WTC11 (cell line): Measurements from ENCODE around the gene MYCBP2. TPM values are rescaled to one million over a fixed set of nuclear protein-coding genes. Genes with fewer than 3 reads are reported as not detected.
"Not testable (repeated sequence)": the region's sequence is repeated elsewhere in the genome, so short reads cannot be mapped to it uniquely, and the experiment has no call there.

Experiments used
- ATAC-seq: fragments of 200-7000 bp; cut with Tn5 transposase; 2 replicates; pipeline ENCODE4 v1.10.0; 2021; ENCODE audit warnings: mild to moderate bottlenecking, moderate library complexity
- CTCF ChIA-PET: fragments of 300-600 bp; sonication (Branson Sonifier 250); formaldehyde crosslinking; loops from one replicate; lab custom pipeline; 2021; ENCODE audit warnings: antibody characterized with exemption; lab: Charles Lee
- POLR2A ChIA-PET: fragments of 350-600 bp; sonication (Branson Sonifier 250); formaldehyde crosslinking; loops from one replicate; lab custom pipeline; 2021; ENCODE audit warnings: antibody characterized with exemption; lab: Charles Lee
- DNase-seq: peaks from one replicate; pipeline ENCODE4 v3.0.0; 2021; ENCODE audit warnings: low spot score
- H3K27ac Mint-ChIP-seq: 2 replicates; pipeline ENCODE4 v1.8.0; 2021; ENCODE audit warnings: mixed read lengths
- H3K27me3 Mint-ChIP-seq: 2 replicates; pipeline ENCODE4 v1.8.0; 2021; ENCODE audit warnings: low read depth, mild to moderate bottlenecking, moderate library complexity, mixed read lengths
- H3K36me3 Mint-ChIP-seq: 2 replicates; pipeline ENCODE4 v1.8.0; 2021; ENCODE audit warnings: mixed read lengths
- H3K4me1 Mint-ChIP-seq: 2 replicates; pipeline ENCODE4 v1.8.0; 2022; ENCODE audit warnings: mixed read lengths
- H3K4me3 Mint-ChIP-seq: 2 replicates; pipeline ENCODE4 v1.8.0; 2021; ENCODE audit warnings: mild to moderate bottlenecking, moderate library complexity, mixed read lengths
- H3K9me3 Mint-ChIP-seq: 2 replicates; pipeline ENCODE4 v1.8.0; 2021; ENCODE audit warnings: mixed read lengths
- ATF1 ChIP-seq: sonication (generic); formaldehyde crosslinking; IDR thresholded peaks from 2 replicates; pipeline ENCODE4 v1.8.1; 2023; ENCODE audit warnings: mild to moderate bottlenecking, moderate library complexity, missing genetic modification reagents
- E2F1 ChIP-seq: sonication (generic); formaldehyde crosslinking; IDR thresholded peaks from 2 replicates; pipeline ENCODE4 v1.8.0; 2022; ENCODE audit warnings: mild to moderate bottlenecking, missing genetic modification reagents
- EMX1 ChIP-seq: fragments of 250-450 bp; sonication (Bioruptor Pico); IDR thresholded peaks from 2 replicates; pipeline ENCODE4 v1.8.0; 2021; ENCODE audit warnings: mild to moderate bottlenecking
- FOXJ3 ChIP-seq: sonication (generic); formaldehyde crosslinking; IDR thresholded peaks from 2 replicates; pipeline ENCODE4 v1.9.0; 2021; ENCODE audit warnings: missing genetic modification reagents, mild to moderate bottlenecking, borderline replicate concordance
- HMGXB4 ChIP-seq: sonication (generic); formaldehyde crosslinking; IDR thresholded peaks from 2 replicates; pipeline ENCODE4 v1.8.1; 2023; ENCODE audit warnings: mild to moderate bottlenecking, moderate library complexity, missing genetic modification reagents
- IRF2 ChIP-seq: sonication (generic); formaldehyde crosslinking; IDR thresholded peaks from 2 replicates; pipeline ENCODE4 v1.8.0; 2022; ENCODE audit warnings: low read depth, missing genetic modification reagents, borderline replicate concordance
- JAZF1 ChIP-seq: fragments of 250-450 bp; sonication (Bioruptor Pico); IDR thresholded peaks from 2 replicates; pipeline ENCODE4 v1.9.0; 2021; ENCODE audit warnings: moderate library complexity, mild to moderate bottlenecking, inconsistent platforms
- KAT7 ChIP-seq: sonication (generic); formaldehyde crosslinking; IDR thresholded peaks from 2 replicates; pipeline ENCODE4 v1.8.1; 2023; ENCODE audit warnings: missing genetic modification reagents, mild to moderate bottlenecking, borderline replicate concordance
- MXD4 ChIP-seq: fragments of 250-450 bp; sonication (Bioruptor Pico); IDR thresholded peaks from 2 replicates; pipeline ENCODE4 v1.8.0; 2021; ENCODE audit warnings: mild to moderate bottlenecking, moderate library complexity, borderline replicate concordance
- NR1H2 ChIP-seq: sonication (generic); formaldehyde crosslinking; IDR thresholded peaks from 2 replicates; pipeline ENCODE4 v1.9.0; 2021; ENCODE audit warnings: mild to moderate bottlenecking, moderate library complexity, missing genetic modification reagents
- NR2C2 ChIP-seq: sonication (generic); formaldehyde crosslinking; IDR thresholded peaks from 2 replicates; pipeline ENCODE4 v1.8.0; 2022; ENCODE audit warnings: mild to moderate bottlenecking, missing genetic modification reagents
- OVOL2 ChIP-seq: fragments of 250-450 bp; sonication (Bioruptor Pico); IDR thresholded peaks from 2 replicates; pipeline ENCODE4 v1.9.0; 2021; ENCODE audit warnings: mild to moderate bottlenecking, borderline replicate concordance
- PRRX2 ChIP-seq: fragments of 250-450 bp; sonication (Bioruptor Pico); IDR thresholded peaks from 2 replicates; pipeline ENCODE4 v1.8.0; 2021; ENCODE audit warnings: mild to moderate bottlenecking
- SMAD3 ChIP-seq: sonication (generic); formaldehyde crosslinking; IDR thresholded peaks from 2 replicates; pipeline ENCODE4 v1.8.0; 2022; ENCODE audit warnings: missing genetic modification reagents, mild to moderate bottlenecking, borderline replicate concordance
- SMAD4 ChIP-seq: sonication (generic); formaldehyde crosslinking; IDR thresholded peaks from 2 replicates; pipeline ENCODE4 v1.8.0; 2022; ENCODE audit warnings: mild to moderate bottlenecking, missing genetic modification reagents
- SOX15 ChIP-seq: fragments of 250-450 bp; sonication (Bioruptor Pico); IDR thresholded peaks from 2 replicates; pipeline ENCODE4 v1.9.0; 2021; ENCODE audit warnings: mild to moderate bottlenecking
- SP1 ChIP-seq: sonication (generic); formaldehyde crosslinking; conservative IDR thresholded peaks from 2 replicates; pipeline ENCODE4 v1.8.1; 2022; ENCODE audit warnings: missing genetic modification reagents
- TCF7 ChIP-seq: sonication (generic); formaldehyde crosslinking; IDR thresholded peaks from 2 replicates; pipeline ENCODE4 v1.8.0; 2022; ENCODE audit warnings: mild to moderate bottlenecking, low read depth, missing genetic modification reagents, moderate library complexity
- TP53 ChIP-seq: sonication (generic); formaldehyde crosslinking; IDR thresholded peaks from 2 replicates; pipeline ENCODE4 v1.8.1; 2023; ENCODE audit warnings: mild to moderate bottlenecking, missing genetic modification reagents
- ZNF121 ChIP-seq: sonication (generic); formaldehyde crosslinking; IDR thresholded peaks from 2 replicates; pipeline ENCODE4 v1.8.0; 2023; ENCODE audit warnings: missing genetic modification reagents
- ZNF232 ChIP-seq: sonication (generic); formaldehyde crosslinking; IDR thresholded peaks from 2 replicates; pipeline ENCODE4 v1.8.0; 2022; ENCODE audit warnings: mild to moderate bottlenecking, missing genetic modification reagents
- ZNF263 ChIP-seq: sonication (generic); formaldehyde crosslinking; IDR thresholded peaks from 2 replicates; pipeline ENCODE4 v1.8.1; 2022; ENCODE audit warnings: low read depth, mild to moderate bottlenecking, moderate library complexity, missing genetic modification reagents
- ZNF396 ChIP-seq: fragments of 250-450 bp; sonication (Bioruptor Pico); IDR thresholded peaks from 2 replicates; pipeline ENCODE4 v1.8.0; 2021; ENCODE audit warnings: mild to moderate bottlenecking, moderate library complexity, borderline replicate concordance
- total RNA-seq: library from RNA; stranded (reverse); gene quantifications from 3 replicates; pipeline ENCODE4 v1.2.3, GENCODE V29; 2021
- TF ChIP-seq, protein P1 (sequence below): sonication (generic); formaldehyde crosslinking; IDR thresholded peaks from 2 replicates; pipeline ENCODE4 v1.8.1; 2022; ENCODE audit warnings: missing genetic modification reagents, borderline replicate concordance
- TF ChIP-seq, protein P2 (sequence below): fragments of 250-450 bp; sonication (Bioruptor Pico); IDR thresholded peaks from 2 replicates; pipeline ENCODE4 v1.9.0; 2021; ENCODE audit warnings: mild to moderate bottlenecking, borderline replicate concordance

The MYCBP2 gene
- total RNA-seq, 1 experiment from 2014 or later, result 54.3 TPM

DNA sequence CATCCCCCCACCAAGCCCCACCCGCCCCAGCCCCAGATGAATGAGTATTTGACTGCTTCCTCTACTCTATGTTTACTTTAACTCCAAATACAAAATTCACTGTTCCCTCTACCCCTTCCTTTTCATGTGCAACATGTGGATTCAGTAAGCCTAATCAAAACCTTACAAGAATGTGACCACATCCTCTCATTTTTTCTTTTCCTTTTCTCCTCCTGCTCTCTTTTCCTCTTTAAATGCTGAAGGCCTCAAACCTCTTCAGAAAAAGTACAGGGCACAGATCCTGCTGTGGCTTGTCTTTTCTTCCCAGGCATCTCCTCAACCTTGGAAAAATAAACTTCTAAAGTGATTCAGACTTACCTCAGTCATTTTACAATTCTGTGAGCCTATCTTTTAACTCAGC lies 119.0 kb downstream of the MYCBP2 start (continued):
- TF ChIP-seq, protein P1, sequence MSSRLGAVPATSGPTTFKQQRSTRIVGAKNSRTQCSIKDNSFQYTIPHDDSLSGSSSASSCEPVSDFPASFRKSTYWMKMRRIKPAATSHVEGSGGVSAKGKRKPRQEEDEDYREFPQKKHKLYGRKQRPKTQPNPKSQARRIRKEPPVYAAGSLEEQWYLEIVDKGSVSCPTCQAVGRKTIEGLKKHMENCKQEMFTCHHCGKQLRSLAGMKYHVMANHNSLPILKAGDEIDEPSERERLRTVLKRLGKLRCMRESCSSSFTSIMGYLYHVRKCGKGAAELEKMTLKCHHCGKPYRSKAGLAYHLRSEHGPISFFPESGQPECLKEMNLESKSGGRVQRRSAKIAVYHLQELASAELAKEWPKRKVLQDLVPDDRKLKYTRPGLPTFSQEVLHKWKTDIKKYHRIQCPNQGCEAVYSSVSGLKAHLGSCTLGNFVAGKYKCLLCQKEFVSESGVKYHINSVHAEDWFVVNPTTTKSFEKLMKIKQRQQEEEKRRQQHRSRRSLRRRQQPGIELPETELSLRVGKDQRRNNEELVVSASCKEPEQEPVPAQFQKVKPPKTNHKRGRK (CRISPR knock-in tag), result no peak
- TF ChIP-seq SMAD4 (CRISPR knock-in tag) (no peak), KAT7 (CRISPR knock-in tag) (no peak), SOX15 (CRISPR knock-in tag) (no peak), TCF7 (CRISPR knock-in tag) (no peak), SP1 (CRISPR knock-in tag) (no peak), ATF1 (no peak)
- TF ChIP-seq, protein P2, sequence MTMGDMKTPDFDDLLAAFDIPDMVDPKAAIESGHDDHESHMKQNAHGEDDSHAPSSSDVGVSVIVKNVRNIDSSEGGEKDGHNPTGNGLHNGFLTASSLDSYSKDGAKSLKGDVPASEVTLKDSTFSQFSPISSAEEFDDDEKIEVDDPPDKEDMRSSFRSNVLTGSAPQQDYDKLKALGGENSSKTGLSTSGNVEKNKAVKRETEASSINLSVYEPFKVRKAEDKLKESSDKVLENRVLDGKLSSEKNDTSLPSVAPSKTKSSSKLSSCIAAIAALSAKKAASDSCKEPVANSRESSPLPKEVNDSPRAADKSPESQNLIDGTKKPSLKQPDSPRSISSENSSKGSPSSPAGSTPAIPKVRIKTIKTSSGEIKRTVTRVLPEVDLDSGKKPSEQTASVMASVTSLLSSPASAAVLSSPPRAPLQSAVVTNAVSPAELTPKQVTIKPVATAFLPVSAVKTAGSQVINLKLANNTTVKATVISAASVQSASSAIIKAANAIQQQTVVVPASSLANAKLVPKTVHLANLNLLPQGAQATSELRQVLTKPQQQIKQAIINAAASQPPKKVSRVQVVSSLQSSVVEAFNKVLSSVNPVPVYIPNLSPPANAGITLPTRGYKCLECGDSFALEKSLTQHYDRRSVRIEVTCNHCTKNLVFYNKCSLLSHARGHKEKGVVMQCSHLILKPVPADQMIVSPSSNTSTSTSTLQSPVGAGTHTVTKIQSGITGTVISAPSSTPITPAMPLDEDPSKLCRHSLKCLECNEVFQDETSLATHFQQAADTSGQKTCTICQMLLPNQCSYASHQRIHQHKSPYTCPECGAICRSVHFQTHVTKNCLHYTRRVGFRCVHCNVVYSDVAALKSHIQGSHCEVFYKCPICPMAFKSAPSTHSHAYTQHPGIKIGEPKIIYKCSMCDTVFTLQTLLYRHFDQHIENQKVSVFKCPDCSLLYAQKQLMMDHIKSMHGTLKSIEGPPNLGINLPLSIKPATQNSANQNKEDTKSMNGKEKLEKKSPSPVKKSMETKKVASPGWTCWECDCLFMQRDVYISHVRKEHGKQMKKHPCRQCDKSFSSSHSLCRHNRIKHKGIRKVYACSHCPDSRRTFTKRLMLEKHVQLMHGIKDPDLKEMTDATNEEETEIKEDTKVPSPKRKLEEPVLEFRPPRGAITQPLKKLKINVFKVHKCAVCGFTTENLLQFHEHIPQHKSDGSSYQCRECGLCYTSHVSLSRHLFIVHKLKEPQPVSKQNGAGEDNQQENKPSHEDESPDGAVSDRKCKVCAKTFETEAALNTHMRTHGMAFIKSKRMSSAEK, result no peak

GRCh38 chr13:77198995-77199394 lies 127.9 kb downstream of the MYCBP2 start:
- POLR2A ChIA-PET, H3K27me3 Mint-ChIP-seq, H3K4me1 Mint-ChIP-seq, ATAC-seq, H3K27ac Mint-ChIP-seq, DNase-seq, H3K4me3 Mint-ChIP-seq, CTCF ChIA-PET: not testable (repeated sequence)
- Mint-ChIP-seq H3K9me3 (peaks cover 19% of the 10 kb centered on the region), H3K36me3 (peaks cover 21% of the 10 kb centered on the region)

DNA sequence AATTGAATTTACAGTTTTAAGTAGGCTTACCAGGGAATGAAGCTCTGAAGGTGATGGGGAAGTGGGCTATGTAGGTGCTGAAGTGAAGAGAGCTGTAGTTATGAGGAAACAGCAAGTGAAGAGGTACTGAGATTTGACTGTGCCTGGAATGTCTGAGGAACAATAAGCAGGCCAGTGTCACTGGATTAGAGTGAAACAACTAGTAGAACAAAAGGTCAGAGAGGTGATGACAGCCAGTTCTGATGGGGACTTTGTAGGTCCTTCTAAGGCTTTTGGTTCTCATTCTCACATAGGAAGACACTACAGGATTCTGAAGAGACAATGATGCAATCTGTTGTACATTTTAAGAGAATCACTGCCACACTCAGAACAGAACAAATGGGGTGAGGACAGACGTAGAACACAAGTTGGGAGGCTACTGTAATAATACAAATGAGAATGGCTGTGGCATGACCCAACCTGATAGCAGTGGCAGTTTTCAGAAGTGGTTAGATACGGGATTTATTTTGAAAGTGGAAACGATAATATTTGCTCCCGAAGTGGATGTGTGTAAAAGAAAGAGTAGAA lies 130.8 kb downstream of the MYCBP2 start:
- ChIA-PET CTCF (no interaction called here), POLR2A (no interaction called here)
- Mint-ChIP-seq H3K4me1 (no peaks in the 10 kb centered on the region), H3K4me3 (no peak overlapping the region), H3K27me3 (no peaks in the 10 kb centered on the region), H3K9me3 (peaks cover 15% of the 10 kb centered on the region), H3K36me3 (peaks cover 14% of the 10 kb centered on the region), H3K27ac (no peak overlapping the region)
- DNase-seq (no peak), ATAC-seq (no peak)
- TF ChIP-seq NR1H2 (CRISPR knock-in tag) (no peak), JAZF1 (CRISPR knock-in tag) (no peak), FOXJ3 (CRISPR knock-in tag) (no peak), ZNF263 (CRISPR knock-in tag) (no peak), OVOL2 (CRISPR knock-in tag) (no peak), PRRX2 (no peak), TP53 (no peak), ZNF396 (CRISPR knock-in tag) (no peak), NR2C2 (CRISPR knock-in tag) (no peak), IRF2 (CRISPR knock-in tag) (no peak), HMGXB4 (CRISPR knock-in tag) (no peak), MXD4 (no peak), EMX1 (CRISPR knock-in tag) (no peak), ZNF232 (CRISPR knock-in tag) (no peak), E2F1 (CRISPR knock-in tag) (no peak), ZNF121 (CRISPR knock-in tag) (no peak), SMAD3 (CRISPR knock-in tag) (no peak)
